NK-92 (cell line): Measurements from ENCODE around the gene ASMTL.
"Not testable (repeated sequence)": the region's sequence is repeated elsewhere in the genome, so short reads cannot be mapped to it uniquely, and the experiment has no call there.

Source experiments
- DNase-seq: peaks from one replicate; lab custom pipeline; 2025; ENCODE audit not compliant: unreplicated experiment; lab: John Stamatoyannopoulos, UW

The ASMTL gene

DNA sequence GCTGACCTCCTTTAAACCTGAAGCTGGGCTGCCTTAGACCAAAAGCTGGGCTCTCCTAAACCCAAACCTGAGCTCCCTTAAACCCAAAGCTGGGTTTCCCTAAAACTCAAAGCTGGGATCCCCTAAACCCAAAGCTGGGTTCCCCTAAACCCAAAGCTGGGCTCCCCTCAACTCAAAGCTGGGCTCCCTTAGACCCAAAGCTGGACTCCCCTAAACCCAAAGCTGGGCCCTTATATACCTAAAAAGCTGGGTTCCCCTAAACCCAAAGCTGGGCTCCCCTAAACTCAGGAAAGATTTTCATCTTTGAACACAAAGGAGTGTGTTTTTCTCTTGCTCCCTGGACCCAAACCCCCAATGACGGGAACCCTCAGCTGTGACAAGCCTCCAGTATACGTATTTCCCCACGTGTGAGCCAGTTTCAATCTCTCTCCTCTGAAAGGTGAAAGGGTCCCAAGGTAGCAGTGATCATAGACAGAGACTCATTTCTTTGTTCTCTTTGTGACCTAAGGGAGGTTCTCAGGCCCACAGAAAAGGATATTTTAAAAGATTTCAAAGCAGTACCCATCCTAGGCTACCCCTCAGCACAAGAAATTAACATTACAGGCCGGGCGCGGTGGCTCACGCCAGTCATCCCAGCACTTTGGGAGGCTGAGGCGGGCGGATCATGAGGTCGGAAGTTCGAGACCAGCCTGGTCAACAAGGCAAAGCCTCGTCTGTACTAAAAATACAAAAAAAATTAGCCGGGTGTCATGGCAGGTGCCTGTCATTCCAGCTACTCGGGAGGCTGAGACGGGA is 31.3 kb upstream of the ASMTL start:
- no peak for DNase-seq

DNA sequence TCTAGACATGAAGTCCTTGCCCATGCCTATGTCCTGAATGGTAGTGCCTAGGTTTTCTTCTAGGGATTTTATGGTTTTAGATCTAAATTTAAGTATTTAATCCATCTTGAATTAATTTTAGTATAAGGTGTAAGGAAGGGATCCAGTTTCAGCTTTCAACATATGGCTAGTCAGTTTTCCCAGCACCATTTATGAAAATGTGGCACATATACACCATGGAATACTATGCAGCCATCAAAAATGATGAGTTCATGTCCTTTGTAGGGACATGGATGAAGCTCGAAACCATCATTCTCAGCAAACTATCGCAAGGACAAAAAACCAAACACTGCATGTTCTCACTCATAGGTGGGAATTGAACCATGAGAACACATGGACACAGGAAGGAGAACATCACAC is 29.8 kb upstream of the ASMTL start:
- DNase-seq = not testable (repeated sequence)

DNA sequence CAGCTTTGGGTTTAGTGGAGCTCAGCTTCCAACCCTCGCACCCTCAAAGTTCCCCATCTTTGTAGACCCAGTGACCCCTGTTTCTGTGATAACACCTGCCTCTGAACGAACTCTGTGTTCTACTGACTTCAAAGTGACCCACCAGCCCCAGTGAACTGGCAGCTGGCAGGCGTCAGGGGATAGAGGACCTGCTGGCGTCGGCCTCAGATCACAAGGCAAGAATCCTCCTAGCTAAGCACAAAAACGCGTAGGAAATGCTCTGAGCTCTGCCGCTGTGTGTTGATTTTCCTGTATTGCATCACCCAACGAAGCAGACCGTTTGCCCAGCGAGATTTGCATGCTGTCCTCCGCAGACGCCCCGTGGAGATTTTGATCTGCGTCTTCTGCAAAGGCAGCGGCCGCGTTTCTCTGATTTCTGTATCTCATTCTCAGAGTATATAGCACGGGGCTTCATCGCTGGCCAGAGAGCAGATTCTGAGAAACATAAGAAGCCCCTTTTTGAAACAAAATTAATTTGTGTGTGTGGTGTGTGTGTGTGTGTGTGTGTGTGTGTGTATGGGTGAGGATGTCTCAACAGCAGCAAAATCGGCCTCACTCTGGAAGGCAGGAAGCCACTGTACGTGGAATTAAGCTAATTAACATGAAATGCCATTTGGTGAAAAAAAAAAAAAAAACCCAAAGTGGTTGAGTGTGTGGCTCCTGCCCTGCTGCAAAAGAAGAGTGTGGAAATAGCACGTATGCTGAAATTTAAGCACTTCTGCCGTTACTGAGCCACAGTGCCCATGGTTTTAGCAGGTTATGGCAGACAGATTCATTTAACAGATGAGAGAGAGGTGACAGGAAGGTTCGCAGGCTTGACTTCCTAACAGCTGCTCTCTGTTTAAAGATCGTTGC is 29.2 kb upstream of the ASMTL start:
- DNase-seq = no peak

DNA sequence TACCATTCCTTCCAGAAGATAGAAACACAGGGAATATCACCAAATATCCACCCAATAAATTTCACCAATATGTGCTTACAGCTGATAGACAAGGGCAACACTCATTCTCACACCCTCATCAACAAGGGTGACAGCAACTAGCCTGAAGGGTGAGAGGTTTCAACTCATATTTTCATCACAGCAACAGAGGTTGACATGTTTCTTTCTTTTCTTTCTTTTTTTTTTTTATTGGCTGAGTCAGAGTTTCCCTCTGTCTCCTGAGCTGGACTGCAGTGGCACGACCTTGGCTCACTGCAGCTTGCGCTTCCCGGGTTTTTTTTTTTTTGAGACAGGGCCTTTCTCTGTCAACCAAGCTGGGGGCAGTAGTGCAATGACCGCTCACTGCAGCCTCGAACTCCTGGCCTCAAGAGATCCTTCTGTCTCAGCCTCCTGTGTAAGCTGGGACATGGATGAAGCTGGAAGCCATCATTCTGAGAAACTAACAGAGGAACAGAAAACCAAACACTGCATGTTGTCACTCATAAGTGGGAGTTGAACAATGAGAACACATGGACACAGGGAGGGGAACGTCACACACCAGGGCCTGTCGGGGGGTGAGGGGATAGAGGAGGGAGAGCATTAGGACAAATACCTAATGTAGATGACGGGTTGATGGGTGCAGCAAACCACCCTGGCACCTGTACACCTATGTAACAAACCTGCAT is 27.5 kb upstream of the ASMTL start:
- no peak for DNase-seq

DNA sequence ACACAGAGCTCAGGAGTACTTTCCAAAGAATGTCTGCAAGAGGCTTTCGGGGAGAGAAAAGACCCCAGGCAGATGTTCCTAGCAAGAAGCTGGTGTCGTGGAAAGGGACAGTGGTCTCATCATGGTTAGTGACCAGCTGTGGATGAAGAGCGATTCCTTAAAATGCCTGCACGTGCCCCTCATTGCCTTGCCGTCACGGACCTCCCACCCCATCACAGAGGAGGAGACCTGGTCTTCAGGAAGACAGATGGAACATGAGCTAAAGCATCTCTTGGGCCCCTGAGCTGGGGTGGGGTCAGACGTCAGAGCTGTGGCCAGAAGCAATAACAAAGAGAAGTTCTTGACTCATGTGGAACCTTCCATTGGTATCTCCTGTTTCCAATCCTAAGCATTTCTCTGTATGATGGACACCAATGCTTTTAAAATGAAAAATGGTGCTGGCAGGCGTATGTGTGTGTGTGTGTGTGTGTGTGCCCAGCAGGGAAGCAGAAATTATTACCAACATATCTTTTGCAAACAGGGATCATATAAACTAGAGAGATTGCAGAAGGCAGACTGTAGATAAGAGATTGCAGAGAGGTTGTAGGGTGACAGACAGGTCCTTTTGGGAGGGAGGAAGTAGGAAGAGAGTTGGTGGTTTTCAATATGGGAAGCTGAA is 25.2 kb upstream of the ASMTL start:
- no peak for DNase-seq

DNA sequence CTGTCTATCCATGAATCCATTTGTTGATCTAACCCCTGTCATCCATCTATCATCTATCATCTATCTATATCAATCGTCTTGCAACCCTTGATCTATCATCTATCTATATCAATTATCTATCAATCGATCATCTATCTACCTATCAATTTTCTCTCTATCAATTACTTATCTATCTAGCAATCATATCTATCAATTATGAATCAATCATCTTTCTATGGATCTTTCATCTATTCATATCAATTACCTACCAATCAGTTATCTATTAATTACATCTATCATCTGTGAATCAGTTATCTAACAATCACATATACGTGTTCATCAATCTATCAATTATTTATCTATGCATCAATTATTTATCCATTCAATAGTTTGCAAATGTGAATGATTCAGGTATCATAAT is 24.5 kb upstream of the ASMTL start:
- DNase-seq = no peak

DNA sequence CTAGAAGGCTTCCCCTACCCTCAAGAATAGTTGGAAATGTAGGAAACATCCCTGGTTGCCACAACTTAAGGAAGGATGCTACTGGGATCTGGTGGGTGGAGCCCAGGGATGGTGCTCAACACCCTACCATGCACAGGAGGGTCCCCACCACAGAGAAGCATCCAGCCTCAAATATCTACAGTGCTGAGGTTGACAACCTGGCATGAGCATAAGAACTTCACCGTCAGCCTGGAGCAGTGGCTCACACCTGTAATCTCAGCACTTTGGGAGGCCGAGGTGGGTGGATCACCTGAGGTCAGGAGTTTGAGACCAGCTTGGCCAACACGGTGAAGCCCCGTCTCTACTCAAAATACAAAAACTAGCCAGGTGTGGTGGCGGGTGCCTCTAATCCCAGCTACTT is 24.0 kb upstream of the ASMTL start:
- no peak for DNase-seq

DNA sequence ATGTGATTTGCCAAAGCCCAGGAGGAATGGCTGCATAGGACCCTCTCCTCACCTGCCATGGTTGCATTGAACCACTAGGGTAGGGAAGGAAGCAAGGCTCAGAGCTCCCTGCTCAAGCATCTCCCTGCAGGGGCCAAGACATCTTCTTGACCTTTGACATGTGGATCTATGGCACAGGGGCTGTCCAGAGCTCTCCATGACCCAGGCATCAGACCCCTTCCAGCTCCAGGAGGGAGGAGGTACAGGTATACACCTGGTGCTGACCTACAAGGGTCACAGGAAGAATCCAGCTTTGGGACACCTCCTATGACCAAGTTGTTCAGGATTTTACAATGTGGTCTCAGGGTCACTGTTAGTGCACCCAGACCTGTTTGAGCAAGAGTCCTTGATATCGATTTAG is 23.2 kb upstream of the ASMTL start:
- no peak for DNase-seq

DNA sequence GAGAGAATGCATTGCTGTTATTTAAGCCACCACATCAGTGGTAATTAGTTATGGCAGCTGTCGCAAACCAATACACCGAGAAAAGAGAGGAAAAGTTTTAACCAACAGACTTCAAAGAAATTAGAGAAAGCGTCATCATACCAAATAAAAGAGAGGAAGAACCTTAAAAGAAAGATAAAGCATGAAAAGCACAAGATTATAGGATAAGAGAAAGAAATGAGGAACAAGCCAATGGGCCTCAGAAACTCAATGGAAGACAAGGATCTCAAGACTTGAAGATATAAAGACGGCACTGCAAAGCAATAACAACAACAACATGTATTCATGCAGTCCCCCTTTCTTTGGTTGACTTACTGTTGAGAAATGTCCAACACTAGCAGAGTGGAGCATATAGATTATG is 22.8 kb upstream of the ASMTL start:
- no peak for DNase-seq

DNA sequence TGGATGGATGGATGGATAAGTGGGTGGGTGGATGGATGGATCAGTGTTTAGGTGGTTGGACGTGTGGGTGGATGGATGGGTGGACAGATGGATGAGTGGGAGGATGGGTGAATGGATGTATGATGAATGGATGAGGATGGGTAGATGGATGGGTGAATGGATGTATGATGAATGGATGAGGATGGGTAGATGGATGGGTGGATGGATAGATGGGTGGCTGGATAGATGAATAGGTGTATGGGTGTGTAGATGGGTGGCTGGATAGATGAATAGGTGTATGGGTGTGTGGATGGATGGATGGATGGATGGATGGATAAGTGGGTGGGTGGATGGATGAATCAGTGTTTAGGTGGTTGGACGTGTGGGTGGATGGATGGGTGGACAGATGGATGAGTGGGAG is 21.9 kb upstream of the ASMTL start:
- not testable (repeated sequence) for DNase-seq

DNA sequence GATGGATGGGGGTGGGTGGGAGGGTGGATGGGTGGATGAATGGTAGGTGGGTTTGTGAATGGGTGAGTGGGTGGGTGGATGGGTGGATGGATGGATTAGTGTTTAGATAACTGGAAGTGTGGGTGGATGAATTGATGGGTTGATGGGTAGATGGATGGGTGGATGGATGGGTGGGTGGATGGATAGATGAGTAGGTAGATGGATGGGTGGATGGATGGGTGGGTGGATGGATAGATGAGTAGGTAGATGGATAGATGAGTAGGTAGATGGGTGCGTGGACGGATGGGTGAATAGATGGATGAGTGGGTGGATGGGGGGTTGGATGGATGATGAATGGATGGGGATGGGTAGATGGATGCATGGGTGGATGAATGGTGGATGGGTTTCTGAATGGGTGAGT is 20.3 kb upstream of the ASMTL start:
- DNase-seq = no peak

DNA sequence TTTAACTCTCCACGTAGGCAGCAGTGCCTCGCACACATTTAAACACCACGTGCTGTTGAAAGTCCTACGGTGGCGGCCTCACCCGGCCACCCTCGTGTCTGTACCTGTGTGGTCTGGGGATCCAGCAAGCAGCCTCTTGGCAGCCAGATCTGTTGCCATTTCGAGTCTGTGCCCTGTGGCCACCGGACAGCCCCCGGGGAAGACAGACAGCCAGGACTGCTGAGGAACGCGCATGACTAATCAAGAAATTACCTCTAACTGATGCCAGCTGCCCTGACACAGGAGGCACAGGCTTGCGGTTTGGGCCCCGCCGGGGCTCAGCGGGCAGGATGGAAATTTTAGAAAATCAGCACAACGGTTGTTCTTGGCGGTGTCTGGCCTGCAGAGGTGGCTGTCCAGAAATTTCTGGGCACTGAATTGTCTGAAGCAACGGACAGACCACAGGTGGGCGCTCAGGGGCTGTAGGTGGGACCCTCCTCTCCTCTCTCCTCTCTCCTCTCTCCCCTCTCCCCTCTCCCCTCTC is 15.6 kb upstream of the ASMTL start:
- no peak for DNase-seq

DNA sequence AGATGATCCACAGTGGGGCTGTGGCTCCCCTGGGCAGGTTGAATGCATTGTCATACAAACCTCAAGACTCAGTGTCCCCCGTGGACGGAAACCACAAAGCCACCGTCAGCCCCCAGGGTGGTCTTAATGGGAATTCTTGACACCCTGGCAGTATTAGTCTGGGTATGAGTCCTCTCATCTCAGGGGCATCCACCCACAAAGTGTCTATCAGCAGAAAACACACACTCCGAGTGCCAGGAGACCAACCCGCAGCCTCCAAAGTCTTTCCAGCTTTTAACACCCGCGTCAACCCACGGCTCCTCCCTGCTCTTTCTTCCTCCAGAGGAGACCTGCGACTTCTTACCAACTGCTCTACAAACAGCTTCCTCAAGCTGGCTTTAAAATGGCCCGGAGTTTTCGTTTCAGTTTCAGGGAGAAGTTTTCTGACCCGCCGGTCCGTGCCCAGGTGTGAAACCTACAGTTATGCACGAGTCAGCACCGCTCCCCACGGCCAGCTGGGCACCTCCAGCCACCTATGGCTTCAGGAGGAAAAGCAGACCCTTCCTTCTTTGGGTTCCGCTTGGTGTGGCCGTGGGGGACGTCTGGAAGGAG is 14.4 kb upstream of the ASMTL start:
- DNase-seq = no peak

DNA sequence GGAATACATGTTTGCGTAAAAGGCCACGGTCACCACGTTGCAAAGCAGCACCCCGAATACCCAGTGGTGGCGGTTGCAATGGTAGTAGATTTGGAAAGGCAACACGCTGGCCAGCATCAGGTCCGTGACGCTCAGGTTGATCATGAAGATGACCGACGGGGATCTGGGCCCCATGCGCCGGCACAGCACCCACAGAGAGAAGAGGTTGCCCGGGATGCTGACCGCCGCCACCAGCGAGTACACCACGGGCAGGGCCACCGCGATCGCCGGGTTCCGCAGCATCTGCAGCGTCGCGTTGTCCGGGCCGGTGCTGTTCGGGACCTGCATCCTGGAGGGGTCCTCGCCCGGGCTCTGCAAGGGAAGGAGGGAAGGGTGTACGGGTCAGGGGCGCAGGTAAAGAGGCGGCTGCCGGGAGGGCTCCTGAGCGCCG is 13.5 kb upstream of the ASMTL start:
- no peak for DNase-seq

DNA sequence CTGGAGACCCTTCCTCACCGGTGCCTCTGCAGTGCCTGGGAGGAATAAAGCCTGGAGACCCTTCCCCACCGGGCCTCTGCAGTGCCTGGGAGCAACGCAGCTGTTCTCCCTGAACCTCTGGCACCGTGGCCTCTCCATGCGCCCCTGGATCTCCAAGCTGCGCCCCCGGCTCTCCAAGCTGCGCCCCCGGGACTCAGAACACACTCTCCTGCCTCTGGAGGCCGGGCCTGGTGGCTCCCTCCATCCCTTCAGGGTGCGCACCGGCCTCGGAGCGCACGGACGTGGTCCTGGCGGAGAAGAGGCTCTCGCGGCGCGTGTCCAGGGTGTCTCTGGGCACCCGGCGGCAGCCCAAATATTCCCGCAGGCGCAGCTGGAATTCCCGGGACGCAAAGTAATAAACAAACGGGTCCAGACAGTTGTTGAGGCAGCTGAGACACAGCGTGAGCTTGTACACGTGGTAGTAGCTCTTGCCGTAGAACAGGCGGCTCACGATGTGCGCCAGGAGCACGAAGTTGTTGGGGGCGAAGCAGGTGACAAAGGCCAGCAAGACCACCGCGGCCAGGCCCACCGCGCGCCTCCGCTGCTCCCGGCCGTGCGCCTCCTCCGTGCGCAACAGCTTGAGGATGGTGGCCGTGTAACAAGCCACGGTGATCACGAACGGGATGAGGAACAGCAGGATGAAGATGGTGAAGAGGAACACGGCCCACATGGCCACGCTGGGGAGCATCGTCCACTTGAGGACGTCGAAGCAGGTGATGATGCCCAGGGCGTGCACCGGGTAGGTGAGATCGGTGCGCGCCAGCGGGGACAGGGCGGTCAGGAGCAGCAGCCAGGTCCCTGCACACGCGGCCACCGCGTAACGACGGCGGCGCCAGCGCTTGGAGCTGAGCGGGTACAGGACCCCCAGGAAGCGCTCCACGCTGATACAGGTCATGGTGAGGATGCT is 12.8 kb upstream of the ASMTL start:
- DNase-seq = no peak

DNA sequence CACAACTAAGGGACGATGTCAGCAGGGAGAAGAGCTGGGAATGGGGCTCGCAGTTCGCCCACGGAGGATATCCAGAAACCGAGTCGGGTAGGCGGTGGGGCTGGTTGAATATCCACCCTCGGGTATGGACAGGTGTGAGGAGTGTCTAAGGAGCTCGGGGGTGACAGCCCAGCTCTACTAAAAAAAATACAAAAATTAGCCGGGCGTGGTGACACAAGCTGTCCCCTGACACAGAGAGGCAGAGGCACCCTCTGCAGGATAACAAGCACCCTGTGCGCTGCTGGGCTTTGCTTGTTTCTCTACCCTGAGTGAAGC is 12.2 kb upstream of the ASMTL start:
- no peak for DNase-seq

DNA sequence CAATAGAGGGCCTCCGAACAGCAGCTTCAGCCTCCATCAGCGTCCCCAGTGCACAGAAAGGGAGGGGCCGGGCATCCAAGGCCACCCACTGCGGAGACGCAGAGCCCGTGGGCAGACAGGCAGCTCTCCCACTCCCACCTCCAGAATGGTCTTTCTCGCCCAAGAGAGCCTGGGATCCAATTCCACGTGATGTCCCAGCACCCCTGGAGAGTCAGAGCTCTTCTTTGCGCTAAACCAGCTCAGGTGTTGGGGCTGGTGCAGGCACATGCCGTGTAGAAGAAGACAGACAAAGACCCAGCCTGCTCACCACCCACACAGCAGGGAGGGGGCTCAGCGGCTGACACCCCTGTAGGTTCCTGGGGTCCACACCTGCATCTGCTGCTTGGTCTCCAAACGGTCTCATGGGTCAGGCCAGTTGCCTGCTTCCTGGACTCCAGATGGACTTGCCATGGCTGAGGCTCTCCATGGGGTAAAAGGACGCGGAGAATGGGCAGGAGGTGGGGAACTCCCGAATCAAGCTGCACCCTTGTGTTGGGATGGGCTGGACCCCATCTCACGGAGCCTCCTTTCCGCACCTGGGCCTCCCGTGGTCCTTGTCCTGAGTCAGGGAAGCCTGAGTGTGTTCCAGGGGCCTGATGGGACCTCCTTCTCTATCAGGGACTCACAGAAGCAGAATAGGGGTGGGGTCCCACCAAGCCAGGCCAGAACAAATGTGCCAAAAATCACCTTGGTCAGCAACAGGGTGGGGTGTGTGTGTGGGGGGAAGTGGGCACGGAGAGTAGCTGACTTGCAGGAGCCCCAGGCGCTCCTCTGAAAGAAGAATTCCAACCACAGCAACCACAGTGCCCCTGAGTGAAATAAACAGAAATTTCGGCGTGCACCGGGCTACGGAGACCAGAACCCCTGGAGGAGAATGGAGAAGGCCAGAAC is 11.6 kb upstream of the ASMTL start:
- DNase-seq = no peak

DNA sequence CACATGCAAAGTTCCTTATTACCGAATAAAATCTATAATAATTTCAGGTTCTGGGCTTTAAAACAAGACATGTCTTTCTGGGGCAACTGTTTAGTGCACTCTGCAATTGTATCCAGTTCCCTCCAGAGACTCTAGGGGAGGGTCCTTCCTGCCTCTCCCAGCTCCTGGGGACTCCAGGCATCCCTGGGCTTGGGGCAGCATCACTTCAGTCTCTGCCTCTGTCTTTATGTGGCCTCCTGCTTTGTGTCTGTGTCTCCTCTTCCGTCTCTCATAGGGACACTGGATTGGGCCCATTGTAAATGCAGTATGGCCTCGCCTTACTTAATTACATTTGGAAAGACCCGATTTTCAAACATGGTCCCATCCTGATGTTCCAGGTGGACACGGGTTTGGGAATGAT is 10.9 kb upstream of the ASMTL start:
- no peak for DNase-seq
